SHP77 treated with DMSO at 0.1 percent for 48 hours (cell line): ENCODE data around the gene SIRT4.
A peak's percentile ranks its signal among the peaks of the same experiment; 100 is the strongest.
"Not testable (repeated sequence)": the region's sequence is repeated elsewhere in the genome, so short reads cannot be mapped to it uniquely, and the experiment has no call there.

Experiments
- DNase-seq: peaks from one replicate; lab custom pipeline; 2025; lab: John Stamatoyannopoulos, UW

SIRT4 gene

DNA sequence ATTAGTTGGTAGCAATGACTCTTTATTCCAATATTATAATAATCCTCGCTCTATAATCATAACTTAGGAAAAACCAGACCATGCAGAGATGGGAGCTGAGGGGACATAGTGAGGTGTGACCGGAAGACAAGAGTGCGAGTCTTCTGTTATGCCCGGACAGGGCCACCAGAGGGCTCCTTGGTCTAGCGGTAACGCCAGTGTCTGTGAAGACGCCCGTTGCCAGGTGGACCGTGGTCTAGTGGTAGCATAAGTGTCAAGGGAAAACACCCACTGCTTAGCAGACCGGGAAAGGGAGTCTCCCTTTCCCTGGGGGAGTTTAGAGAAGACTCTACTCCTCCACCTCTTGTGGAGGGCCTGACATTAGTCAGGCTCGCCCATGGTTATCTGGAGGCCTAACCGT is 33.3 kb downstream of the SIRT4 start:
- peak; percentile 30 for DNase-seq

DNA sequence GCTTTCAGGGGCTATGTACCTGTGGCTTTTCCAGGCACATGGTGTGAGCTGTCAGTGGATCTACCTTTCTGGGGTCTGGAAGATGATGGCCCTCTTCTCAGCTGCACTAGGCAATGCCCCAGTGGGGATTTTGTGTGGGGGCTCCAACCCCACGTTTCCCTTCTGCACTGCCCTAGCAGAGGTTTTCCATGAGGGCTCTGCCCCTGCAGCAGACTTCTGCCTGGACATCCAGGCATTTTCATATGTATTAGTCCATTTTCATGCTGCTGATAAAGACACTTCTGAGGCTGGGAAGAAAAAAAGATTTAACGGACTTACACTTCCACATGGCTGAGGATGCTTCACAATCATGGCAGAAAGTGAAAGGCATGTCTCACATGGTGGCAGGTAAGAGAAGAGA is 34.3 kb downstream of the SIRT4 start:
- DNase-seq: not testable (repeated sequence)

DNA sequence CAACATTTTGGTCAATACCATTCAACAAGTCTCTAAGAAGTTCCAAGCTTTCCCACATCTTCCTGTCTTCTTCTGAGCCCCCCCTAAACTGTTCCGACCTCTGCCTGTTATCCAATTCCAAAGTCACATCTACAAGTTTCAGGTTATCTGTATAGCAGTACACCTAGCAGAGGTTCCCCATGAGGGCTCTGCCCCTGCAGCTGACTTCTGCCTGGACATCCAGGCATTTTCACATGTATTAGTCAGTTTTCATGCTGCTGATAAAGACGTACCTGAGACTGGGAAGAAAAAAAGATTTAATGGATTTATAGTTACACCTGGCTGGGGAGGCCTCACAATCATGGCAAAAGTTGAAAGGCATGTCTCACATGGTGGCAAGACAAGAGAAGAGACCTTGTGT is 35.6 kb downstream of the SIRT4 start:
- DNase-seq: no peak

DNA sequence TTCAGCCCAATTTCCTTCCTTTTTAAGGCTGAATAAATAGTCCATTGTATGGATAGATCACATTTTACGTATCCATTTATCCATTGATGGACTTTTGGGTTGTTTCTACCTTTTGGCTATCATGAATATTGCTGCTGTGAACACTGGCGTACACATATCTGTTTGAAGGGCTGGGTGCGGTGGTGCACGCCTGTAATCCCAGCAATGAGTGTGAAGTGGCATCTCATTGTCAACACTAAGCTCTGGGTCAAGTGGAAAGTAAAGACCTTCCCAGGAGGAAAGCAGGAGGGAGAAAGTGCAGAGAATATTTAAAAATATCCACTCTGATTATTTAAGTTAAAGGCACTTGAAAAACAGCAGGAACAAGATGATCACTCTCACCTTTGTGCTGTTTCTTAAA is 37.1 kb downstream of the SIRT4 start:
- DNase-seq: no peak

DNA sequence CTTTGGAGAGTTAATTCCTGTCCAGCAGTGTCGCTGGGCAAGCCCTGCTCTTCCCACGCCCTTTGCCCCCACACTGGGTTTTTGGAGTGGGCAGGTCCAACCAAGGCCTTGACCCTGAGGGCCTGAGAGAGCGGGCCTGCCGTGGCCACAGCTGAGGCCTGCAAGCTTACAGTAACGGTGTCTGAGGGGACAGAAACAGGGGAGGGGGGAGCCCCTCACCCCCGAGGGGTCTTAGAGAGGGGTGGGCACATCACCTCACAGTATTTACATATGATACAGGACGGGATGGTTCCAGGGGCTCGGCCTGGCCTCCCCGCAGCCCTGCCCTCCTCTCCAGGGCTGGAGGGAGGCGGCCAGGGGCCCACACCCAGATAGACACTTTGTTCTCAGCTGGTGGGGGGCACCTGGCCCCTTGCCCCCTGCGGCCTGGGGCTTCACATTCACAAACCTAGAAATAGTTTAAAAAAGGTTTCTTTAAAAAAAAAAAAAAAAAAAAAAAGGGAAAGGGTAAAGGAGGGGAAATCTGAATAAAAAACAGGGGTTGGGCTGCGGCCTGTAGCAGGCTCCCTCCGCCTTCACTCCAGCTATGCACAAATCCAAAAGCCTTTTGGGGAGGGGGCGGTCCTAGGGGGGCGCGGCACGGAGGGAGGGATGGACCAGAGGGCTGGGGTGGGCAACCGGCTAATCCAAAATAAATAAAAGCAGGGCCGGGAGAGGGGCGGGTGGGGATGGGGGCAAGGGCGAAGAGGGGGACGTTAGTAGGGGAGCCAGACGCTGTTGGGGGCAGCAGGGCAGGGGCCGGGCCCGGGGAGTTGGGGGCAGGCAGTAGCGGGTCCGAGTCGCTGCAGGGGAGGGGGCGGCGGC is 40.3 kb downstream of the SIRT4 start:
- no peak for DNase-seq

DNA sequence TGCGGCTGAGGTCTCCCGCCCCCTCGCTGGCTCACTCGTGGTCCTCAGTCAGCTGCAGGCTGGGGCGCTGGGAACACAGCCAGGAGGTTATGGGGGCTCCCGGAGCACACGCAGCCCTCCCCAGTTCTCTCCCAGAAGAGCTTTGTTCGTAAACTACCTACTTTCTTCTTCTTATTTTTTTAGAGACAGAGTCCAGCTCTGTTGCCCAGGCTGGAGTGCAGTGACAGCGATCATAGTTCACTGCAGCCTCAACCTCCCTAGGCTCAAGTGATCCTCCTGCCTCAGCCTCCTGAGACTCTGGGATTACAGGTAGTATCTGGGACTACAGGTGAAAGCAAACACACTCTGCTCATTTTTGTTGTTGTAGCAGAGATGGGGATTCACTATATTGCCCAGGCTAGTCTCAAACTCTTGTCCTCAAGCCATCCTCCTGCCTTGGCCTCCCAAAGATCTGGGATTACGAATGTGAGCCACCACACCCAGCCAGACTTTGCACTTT is 41.0 kb downstream of the SIRT4 start:
- DNase-seq: no peak

DNA sequence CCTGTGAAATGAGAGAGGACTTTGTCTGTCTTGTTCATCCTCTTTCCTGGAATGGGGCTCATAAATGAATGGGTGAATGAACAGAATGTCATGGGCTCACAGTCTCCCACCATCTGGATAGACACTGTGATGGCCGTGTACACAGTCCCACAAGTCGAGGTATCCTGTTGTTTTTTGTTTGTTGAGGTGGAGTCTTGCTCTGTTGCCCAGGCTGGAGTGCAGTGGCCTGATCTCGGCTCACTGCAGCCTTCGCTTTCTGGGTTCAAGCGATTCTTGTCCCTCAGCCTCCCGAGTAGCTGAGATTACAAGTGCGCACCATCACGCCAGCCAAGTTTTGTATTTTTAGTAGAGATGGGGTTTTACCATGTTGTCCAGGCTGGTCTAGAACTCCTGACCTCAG is 41.6 kb downstream of the SIRT4 start:
- no peak for DNase-seq

DNA sequence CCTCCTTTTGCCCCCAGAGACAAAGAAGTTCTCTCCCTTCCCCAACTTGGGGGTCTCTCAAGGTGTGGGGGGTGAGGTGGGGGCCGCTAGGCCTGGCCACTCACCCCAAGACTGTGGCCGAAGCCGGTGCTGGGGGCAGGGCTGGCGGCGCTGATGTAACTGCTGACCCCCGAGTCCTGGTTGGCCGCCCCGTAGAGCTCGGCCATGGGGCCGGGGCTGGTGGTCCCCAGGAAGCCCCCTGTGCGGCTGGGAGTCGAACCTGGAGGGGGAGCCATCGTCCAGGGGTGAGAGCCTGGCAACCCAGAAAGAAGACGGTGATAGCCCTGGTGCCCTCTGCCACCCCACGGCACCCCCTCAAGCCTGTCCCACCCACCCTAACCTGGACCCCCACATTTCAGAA is 43.9 kb downstream of the SIRT4 start:
- DNase-seq: no peak

DNA sequence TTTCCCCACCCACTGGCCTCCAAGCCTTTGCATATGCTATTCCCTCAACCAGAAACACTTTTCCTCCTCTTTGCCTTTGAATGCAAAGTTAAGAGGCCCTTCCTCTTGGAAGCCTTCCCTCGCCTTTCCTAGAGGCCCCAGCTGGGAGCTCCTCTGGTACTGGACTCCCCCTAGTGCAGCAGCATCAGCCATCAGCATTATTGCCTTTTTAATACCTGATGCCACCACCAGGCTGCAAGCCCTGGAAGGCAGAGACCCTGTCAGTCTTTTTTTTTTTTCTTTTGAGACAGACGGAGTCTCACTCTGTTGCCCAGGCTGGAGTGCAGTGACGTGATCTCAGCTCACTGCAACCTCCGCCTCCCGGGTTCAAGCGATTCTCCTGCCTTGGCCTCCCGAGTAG is 44.6 kb downstream of the SIRT4 start:
- no peak for DNase-seq

DNA sequence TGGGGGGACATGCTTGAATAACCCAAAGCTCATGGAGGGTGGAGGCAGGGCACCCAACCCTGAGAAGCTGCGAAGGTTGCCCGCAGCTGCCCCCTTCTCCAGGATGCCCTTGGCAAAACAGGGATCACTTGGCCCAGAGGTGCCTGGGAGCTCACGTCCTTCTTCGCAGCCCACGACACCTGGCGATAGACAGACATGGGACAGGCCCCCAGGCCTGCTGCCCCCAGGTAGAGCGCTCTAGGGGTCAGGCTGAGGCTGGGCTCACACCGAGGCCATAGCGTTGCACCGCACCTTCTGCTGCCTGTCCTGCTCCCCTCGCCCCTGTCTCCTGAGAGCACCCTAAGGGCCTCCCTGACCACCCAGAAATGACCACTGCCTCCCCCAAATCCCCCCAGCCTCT is 45.6 kb downstream of the SIRT4 start:
- no peak for DNase-seq

DNA sequence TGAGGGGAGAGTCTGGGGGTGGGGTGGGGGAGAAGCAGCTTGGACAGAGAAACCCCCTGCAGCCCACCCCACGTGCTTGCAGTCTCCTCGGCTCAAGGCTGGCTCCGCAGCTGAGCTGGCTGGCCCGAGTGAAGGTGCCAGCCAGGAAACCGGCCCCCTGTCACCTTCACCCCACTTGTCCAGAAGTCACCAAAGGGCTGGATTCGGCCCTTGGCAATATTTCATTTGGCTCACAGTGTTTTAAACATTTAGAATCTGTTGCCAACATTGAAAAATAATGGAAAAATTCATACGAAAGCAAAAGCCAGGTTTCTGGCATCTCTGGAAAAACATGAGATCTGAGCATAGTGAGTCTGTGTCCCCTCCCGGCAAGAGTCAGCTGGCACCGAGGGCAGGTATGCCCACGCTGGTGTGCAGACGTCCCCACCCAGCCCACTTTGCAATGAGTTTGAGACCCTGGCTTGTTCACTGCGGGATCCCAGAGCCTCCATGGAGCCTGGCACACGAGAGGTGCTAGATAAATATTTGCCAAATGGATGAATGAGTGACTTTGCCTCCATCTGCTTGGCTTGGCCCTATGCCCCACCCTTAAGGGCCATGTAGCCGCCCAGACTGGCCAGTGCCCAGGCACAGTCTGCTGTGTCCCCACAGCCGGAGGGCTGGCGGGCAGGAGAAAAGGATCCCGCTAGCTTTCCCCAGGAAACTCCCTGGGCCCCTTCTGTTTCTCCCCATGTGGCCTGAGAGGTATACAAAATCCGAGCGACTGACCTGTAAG is 48.6 kb downstream of the SIRT4 start:
- DNase-seq: peak; percentile 62

DNA sequence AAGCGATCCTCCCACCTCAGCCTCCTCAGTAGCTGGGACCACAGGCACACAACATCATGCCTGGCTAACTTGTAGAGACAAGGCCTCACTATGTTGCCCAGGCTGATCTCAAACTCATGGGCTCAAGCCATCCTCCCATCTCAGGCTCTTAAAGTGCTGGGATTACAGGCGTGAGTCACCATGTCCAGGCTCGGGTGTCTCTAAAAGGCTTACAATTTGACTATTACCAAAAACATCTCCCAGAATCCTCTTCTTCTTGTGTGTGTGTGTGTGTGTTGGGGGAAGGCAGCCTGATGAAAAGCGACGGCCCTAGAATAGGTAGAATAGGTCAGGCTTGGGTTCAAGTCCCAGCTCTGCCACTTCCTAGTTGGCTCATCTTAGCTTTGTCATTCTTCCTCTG is 50.0 kb downstream of the SIRT4 start:
- no peak for DNase-seq

DNA sequence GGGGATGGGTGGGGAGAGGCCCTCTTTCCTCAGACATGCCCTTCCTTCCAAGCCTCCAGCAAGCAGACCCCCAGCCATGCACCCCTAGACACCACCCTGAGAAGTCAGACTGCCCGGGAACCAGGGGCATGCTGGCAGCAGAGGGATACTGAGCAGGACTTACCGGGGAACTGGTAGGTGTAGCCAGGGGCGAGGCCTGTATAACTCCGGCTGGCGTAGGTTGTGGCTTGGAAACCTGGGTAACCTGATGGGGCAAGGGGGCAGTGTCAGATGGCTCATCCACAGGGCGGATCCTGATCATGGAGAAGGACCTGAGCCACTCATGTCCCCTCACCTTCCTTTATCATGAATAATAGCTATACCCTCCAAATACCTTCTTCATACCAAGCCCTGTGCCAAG is 51.0 kb downstream of the SIRT4 start:
- no peak for DNase-seq

DNA sequence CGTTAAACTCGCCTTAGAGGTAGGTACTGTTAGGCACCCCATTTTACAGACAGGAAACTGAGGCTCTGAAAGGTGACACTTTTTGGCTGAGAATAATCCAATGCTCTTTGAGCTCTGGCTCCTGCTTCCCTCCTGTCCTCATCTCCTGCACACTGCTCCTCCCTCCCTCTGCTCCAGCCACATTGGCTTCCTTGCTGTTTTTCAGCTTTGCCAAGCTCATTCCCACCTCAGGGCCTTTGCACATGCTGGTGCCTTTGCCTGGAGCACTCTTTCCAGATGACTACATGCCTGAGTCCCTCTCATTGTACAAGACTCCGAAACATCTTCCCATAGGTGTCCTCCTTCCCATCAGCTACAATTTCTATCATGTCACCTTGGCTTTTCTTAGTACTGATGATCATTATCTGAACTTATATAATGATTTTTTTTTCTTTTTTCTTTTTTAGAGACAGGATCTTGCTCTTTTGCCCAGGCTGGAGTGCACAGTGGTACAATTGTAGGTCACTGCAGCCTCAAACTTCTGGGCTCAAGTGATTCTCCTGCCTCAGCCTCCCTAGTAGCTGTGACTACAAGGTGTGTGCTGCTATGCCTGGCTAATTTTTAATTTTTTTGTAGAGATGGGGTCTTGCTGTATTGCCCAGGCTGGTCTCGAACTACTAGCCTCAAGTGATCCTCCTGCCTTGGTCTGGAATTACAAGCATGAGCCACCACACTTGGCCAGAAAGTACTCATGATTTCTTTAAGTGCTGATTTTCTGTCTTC is 51.6 kb downstream of the SIRT4 start:
- DNase-seq: no peak

DNA sequence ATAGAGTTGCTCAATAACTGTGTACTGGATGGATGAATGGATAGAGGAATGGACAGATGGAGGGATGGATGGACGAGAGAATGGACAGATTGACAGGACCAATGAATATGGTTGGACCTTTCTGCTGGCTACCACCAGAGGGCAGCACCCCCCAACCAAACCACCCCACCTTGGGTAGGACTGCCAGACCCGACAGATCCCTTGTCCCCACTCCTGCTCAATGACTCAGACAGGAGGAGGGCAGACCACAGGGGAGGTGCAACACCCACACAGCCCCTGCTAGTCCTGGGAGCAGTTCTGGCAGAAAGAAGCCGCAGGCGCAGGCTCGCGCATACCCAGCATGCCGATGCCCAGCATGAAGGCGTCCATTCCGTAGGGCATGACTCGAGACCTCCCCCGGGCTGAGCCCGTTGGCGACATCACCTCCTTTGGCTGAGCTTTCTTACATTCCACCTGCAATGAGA is 54.5 kb downstream of the SIRT4 start:
- DNase-seq: peak; percentile 72

DNA sequence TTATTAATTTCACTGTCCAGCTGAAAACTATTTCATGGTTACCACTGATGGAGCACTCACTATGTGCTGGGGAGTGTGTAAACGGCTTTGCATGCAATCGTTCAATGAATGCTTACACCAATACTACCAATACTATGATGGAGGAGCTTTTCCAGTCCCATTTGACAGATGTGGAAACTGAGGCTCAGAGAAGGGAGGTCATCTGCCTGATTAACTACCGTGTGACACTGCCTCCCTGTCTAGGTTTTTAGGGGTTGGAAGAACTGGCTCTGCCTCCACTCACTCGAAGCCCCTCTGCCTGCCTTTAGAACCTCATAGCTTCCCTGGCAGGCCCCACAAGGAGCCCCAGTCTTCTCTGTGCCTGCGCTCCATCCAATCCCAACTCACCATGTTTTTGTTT is 55.0 kb downstream of the SIRT4 start:
- DNase-seq: no peak

DNA sequence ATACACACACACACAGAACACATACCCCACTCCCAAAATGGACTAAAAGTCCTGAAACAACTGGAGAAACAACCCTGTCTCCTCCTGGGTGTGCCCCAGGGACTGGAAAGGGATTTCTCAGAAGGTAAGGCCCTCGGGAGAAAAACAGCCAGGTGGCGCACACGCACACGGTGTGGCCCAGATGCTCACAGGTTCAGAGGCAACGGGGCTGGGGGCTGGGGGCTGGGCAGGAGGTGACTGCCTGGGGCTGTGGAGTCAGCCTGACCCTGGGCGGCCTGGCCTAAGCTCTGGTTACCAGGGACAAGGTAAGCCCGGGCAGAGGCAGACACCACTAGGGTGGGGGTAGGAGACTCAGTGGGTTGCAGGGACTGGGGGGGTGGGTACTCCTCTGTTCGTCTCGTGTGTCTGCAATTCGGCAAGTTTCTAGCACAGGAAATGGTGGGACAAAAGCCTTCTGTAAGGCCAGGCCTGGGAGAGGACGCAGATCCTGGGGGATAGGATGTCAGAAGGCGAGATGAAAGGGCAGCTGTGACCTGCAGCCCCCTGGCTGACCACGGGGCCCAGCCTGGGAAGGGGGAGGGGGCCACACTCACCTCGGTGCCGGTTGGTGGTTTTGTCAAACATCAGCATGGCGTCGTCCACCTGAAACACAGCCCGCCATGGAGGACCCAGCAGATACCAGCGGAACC is 56.4 kb downstream of the SIRT4 start:
- no peak for DNase-seq

DNA sequence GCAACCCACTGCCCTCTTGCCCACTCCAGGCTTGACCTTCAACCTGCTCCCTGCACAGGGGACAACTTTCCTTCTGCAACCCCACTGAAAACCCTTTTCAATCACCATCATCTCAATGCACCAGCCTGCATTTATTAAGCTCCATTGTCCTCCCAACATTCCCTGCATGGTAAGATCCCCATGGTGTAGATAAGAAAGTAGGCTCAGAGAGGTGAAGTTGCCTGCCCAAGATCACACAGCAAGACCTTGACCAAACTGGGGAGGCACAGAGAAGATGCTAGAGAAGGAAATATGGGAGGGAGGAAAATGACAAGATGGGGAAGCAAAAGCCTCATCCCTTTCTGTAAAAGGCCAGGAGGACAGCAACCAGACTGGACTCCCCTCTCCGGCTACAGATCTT is 57.0 kb downstream of the SIRT4 start:
- no peak for DNase-seq

DNA sequence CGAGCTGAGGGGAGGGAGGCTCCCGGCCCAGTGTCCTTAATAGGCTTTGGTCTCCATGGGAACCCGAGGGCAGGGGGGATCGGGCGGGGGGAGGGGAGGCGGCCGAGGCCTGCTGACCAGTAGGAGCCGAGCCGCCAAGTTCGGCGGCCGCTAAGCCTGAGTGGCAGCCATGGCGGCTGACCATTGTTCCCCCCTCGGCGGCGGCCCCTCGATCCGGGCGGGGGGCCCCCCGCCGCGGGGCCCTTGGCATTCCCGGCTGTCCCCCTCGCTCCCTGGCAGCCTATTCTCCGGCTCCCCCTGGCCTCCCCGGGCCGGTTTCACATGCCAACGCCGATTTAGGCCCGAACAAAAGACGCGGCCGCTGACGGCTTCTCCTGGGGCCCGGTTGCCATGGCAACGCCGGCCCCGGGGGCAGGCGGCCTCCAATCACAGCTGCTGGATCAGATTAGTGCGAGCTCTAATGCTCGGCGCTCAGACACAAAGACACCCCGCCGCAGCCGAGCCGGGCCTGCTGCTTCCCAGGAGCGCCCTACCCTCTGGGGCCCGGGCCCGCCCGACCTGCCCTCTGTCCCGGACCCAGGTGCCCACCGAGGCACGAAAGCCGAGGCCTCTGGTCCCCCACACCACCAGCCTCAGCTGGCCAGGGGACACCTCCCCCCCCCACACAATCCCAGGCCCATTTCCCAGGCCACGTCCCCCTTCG is 59.5 kb downstream of the SIRT4 start:
- DNase-seq: peak; percentile 41
